Mesendoderm (in vitro differentiated cells): ENCODE data around the gene SKOR1.

Experiments
- DNase-seq: peaks from one replicate; pipeline ENCODE4 v3.0.0; 2013
- H2AK5ac ChIP-seq: 2 replicates; pipeline ENCODE4 v1.6.1; 2013; ENCODE audit warnings: low read length, inconsistent platforms
- H2BK120ac ChIP-seq: 2 replicates; pipeline ENCODE4 v1.6.1; 2013; ENCODE audit warnings: low read depth, mild to moderate bottlenecking, low read length, moderate library complexity, mixed read lengths
- H2BK15ac ChIP-seq: replicated peaks from 2 replicates; pipeline ENCODE4 v1.6.1; 2013; ENCODE audit warnings: low read depth, mild to moderate bottlenecking, moderate library complexity
- H2BK5ac ChIP-seq: 2 replicates; pipeline ENCODE4 v1.6.1; 2013; ENCODE audit warnings: low read length, inconsistent platforms
- H3K18ac ChIP-seq: 2 replicates; pipeline ENCODE4 v1.6.1; 2013; ENCODE audit warnings: mild to moderate bottlenecking, low read length, mixed read lengths
- H3K23ac ChIP-seq: one replicate; pipeline ENCODE4 v1.6.1; 2013; ENCODE audit warnings: low read length
- H3K27ac ChIP-seq: 2 replicates; pipeline ENCODE4 v1.5.1; 2013; ENCODE audit warnings: low read depth, mild to moderate bottlenecking, inconsistent platforms, low read length, moderate library complexity
- H3K27me3 ChIP-seq: 2 replicates; pipeline ENCODE4 v1.6.1; 2013; ENCODE audit warnings: low read length, control low read depth, mild to moderate bottlenecking, inconsistent platforms; ENCODE audit not compliant: insufficient read depth, poor library complexity
- H3K36me3 ChIP-seq: 2 replicates; pipeline ENCODE4 v1.6.1; 2013; ENCODE audit warnings: low read length, inconsistent platforms; ENCODE audit not compliant: control insufficient read depth, insufficient read depth
- H3K4ac ChIP-seq: one replicate; pipeline ENCODE4 v1.6.1; 2013; ENCODE audit warnings: low read depth, mild to moderate bottlenecking, low read length, moderate library complexity
- H3K4me1 ChIP-seq: 2 replicates; pipeline ENCODE4 v1.6.1; 2013; ENCODE audit warnings: low read depth, low read length, inconsistent platforms; ENCODE audit not compliant: control insufficient read depth
- H3K4me2 ChIP-seq: 2 replicates; pipeline ENCODE4 v1.6.1; 2013; ENCODE audit warnings: low read length
- H3K4me3 ChIP-seq: 2 replicates; pipeline ENCODE4 v1.5.1; 2013; ENCODE audit warnings: mild to moderate bottlenecking, low read length
- H3K56ac ChIP-seq: one replicate; pipeline ENCODE4 v1.6.1; 2013; ENCODE audit warnings: low read length
- H3K79me1 ChIP-seq: 2 replicates; pipeline ENCODE4 v1.6.1; 2013; ENCODE audit warnings: low read length, inconsistent platforms
- H3K79me2 ChIP-seq: 2 replicates; pipeline ENCODE4 v1.6.1; 2013; ENCODE audit warnings: mild to moderate bottlenecking, low read length; ENCODE audit not compliant: control insufficient read depth, insufficient read depth
- H3K9ac ChIP-seq: 2 replicates; pipeline ENCODE4 v1.6.1; 2013; ENCODE audit warnings: low read length, inconsistent platforms
- H4K5ac ChIP-seq: one replicate; pipeline ENCODE4 v1.6.1; 2013; ENCODE audit warnings: low read length
- H4K8ac ChIP-seq: one replicate; pipeline ENCODE4 v1.6.1; 2013; ENCODE audit warnings: low read depth, mild to moderate bottlenecking, control low read depth, low read length, moderate library complexity
- WGBS: extraction: QIAGEN DNeasy Blood & Tissue Kit; methylation state at CpG from one replicate; pipeline ENCODE4 v1.1.7; 2013; ENCODE audit warnings: low lambda C conversion rate, missing lambda C conversion rate; ENCODE audit not compliant: insufficient coverage; ENCODE audit errors: extremely low coverage; 5-methylcytosine and 5-hydroxymethylcytosine counted together

The SKOR1 gene

GRCh38 chr15:67840749-67841512 lies 15.6 kb downstream of the SKOR1 start:
- H3K18ac ChIP-seq = peak overlapping the region; percentile 81
- peak overlapping the region; percentile 92 for H3K9ac ChIP-seq
- H2BK120ac ChIP-seq = no peak overlapping the region
- no peak overlapping the region for H3K27ac ChIP-seq
- no peak overlapping the region for H4K8ac ChIP-seq
- no peaks in the 10 kb centered on the region for H3K79me2 ChIP-seq
- no peak overlapping the region for H3K23ac ChIP-seq
- no peak overlapping the region for H2BK5ac ChIP-seq
- H2BK15ac ChIP-seq = no peak overlapping the region
- DNase-seq = peak; percentile 73
- peaks cover 5% of the 10 kb centered on the region for H3K4me1 ChIP-seq
- H2AK5ac ChIP-seq = no peak overlapping the region
- WGBS = no CpG with 5 or more reads among the region's 17 CpGs
- no peak overlapping the region for H4K5ac ChIP-seq
- H3K79me1 ChIP-seq = no peaks in the 10 kb centered on the region
- peak overlapping the region; percentile 96 for H3K4me3 ChIP-seq
- peak overlapping the region; percentile 83 for H3K4me2 ChIP-seq
- H3K27me3 ChIP-seq = peaks cover 8% of the 10 kb centered on the region
- H3K36me3 ChIP-seq = no peaks in the 10 kb centered on the region
- peak overlapping the region; percentile 98 for H3K56ac ChIP-seq
- H3K4ac ChIP-seq = no peak overlapping the region

- Histone ChIP-seq H3K4ac (no peak overlapping the region), H3K4me3 (no peak overlapping the region), H3K27ac (no peak overlapping the region), H2BK15ac (no peak overlapping the region), H3K36me3 (no peaks in the 10 kb centered on the region), H2BK120ac (no peak overlapping the region), H3K9ac (no peak overlapping the region), H3K79me2 (no peaks in the 10 kb centered on the region), H4K8ac (no peak overlapping the region), H3K79me1 (no peaks in the 10 kb centered on the region), H2AK5ac (no peak overlapping the region), H3K18ac (no peak overlapping the region), H2BK5ac (no peak overlapping the region), H3K56ac (no peak overlapping the region), H4K5ac (no peak overlapping the region), H3K27me3 (peaks cover 8% of the 10 kb centered on the region), H3K4me1 (peaks cover 5% of the 10 kb centered on the region), H3K4me2 (no peak overlapping the region), H3K23ac (no peak overlapping the region)
- WGBS = no CpG with 5 or more reads among the region's 4 CpGs
- no peak for DNase-seq
Observed at GRCh38 chr15:67841513-67841762, 16.1 kb downstream of the SKOR1 start.

- WGBS = no CpG with 5 or more reads among the region's 7 CpGs
- H3K23ac ChIP-seq = no peak overlapping the region
- no peak overlapping the region for H3K4me2 ChIP-seq
- H2AK5ac ChIP-seq = no peak overlapping the region
- no peaks in the 10 kb centered on the region for H3K79me2 ChIP-seq
- H3K56ac ChIP-seq = no peak overlapping the region
- no peaks in the 10 kb centered on the region for H3K79me1 ChIP-seq
- peaks cover 5% of the 10 kb centered on the region for H3K4me1 ChIP-seq
- H3K18ac ChIP-seq = no peak overlapping the region
- H3K36me3 ChIP-seq = no peaks in the 10 kb centered on the region
- DNase-seq = no peak
- H3K9ac ChIP-seq = no peak overlapping the region
- no peak overlapping the region for H3K4me3 ChIP-seq
- no peak overlapping the region for H2BK15ac ChIP-seq
- no peak overlapping the region for H2BK5ac ChIP-seq
- peaks cover under 1% of the 10 kb centered on the region for H3K27me3 ChIP-seq
- H3K4ac ChIP-seq = no peak overlapping the region
- no peak overlapping the region for H2BK120ac ChIP-seq
- no peak overlapping the region for H3K27ac ChIP-seq
- no peak overlapping the region for H4K8ac ChIP-seq
- H4K5ac ChIP-seq = no peak overlapping the region
Observed at GRCh38 chr15:67843092-67843501, 17.8 kb downstream of the SKOR1 start.

- no peak overlapping the region for H3K4ac ChIP-seq
- no CpG with 5 or more reads among the region's 7 CpGs for WGBS
- no peak overlapping the region for H4K5ac ChIP-seq
- H3K36me3 ChIP-seq = no peaks in the 10 kb centered on the region
- no peak overlapping the region for H3K4me2 ChIP-seq
- no peaks in the 10 kb centered on the region for H3K27me3 ChIP-seq
- H3K56ac ChIP-seq = no peak overlapping the region
- no peak overlapping the region for H2BK15ac ChIP-seq
- H3K9ac ChIP-seq = no peak overlapping the region
- no peaks in the 10 kb centered on the region for H3K79me1 ChIP-seq
- H3K23ac ChIP-seq = no peak overlapping the region
- H3K18ac ChIP-seq = no peak overlapping the region
- peak; percentile 93 for DNase-seq
- H3K27ac ChIP-seq = no peak overlapping the region
- H4K8ac ChIP-seq = no peak overlapping the region
- H2AK5ac ChIP-seq = no peak overlapping the region
- H3K79me2 ChIP-seq = no peaks in the 10 kb centered on the region
- H2BK120ac ChIP-seq = no peak overlapping the region
- H3K4me3 ChIP-seq = no peak overlapping the region
- no peak overlapping the region for H2BK5ac ChIP-seq
- peaks cover 5% of the 10 kb centered on the region for H3K4me1 ChIP-seq
Observed at GRCh38 chr15:67843571-67844387, 18.5 kb downstream of the SKOR1 start.

- no peaks in the 10 kb centered on the region for H3K79me2 ChIP-seq
- H3K36me3 ChIP-seq = no peaks in the 10 kb centered on the region
- no peak overlapping the region for H2AK5ac ChIP-seq
- no peak overlapping the region for H3K4ac ChIP-seq
- H3K4me2 ChIP-seq = no peak overlapping the region
- H3K9ac ChIP-seq = no peak overlapping the region
- no peak overlapping the region for H3K4me3 ChIP-seq
- no peak overlapping the region for H3K27ac ChIP-seq
- H3K56ac ChIP-seq = no peak overlapping the region
- H4K5ac ChIP-seq = no peak overlapping the region
- H2BK120ac ChIP-seq = no peak overlapping the region
- H3K23ac ChIP-seq = no peak overlapping the region
- H2BK15ac ChIP-seq = no peak overlapping the region
- H3K18ac ChIP-seq = no peak overlapping the region
- DNase-seq = no peak
- H4K8ac ChIP-seq = no peak overlapping the region
- WGBS = no CpG with 5 or more reads among the region's 5 CpGs
- H3K27me3 ChIP-seq = no peaks in the 10 kb centered on the region
- no peaks in the 10 kb centered on the region for H3K79me1 ChIP-seq
- peaks cover 5% of the 10 kb centered on the region for H3K4me1 ChIP-seq
- no peak overlapping the region for H2BK5ac ChIP-seq
Observed at GRCh38 chr15:67845974-67846373, 20.7 kb downstream of the SKOR1 start.
